A673 (cell line): ENCODE results near the gene PXN.

ENCODE experiments used
- EZH2 ChIP-seq: fragments of 200-600 bp; sonication (generic); IDR thresholded peaks from 2 replicates; pipeline ENCODE4 v1.6.1; 2017; ENCODE audit warnings: borderline replicate concordance, low read depth, mild to moderate bottlenecking, mixed read lengths, antibody characterized with exemption, low read length; ENCODE audit not compliant: poor library complexity, severe bottlenecking
- TF ChIP-seq, protein P1 (sequence below): fragments of 300-800, 200-600 bp; sonication (generic); conservative IDR thresholded peaks from 2 replicates; pipeline ENCODE4 v1.5.1; 2017; ENCODE audit warnings: low read depth, mild to moderate bottlenecking, antibody characterized with exemption, low read length, moderate library complexity, mixed read lengths

DNA sequence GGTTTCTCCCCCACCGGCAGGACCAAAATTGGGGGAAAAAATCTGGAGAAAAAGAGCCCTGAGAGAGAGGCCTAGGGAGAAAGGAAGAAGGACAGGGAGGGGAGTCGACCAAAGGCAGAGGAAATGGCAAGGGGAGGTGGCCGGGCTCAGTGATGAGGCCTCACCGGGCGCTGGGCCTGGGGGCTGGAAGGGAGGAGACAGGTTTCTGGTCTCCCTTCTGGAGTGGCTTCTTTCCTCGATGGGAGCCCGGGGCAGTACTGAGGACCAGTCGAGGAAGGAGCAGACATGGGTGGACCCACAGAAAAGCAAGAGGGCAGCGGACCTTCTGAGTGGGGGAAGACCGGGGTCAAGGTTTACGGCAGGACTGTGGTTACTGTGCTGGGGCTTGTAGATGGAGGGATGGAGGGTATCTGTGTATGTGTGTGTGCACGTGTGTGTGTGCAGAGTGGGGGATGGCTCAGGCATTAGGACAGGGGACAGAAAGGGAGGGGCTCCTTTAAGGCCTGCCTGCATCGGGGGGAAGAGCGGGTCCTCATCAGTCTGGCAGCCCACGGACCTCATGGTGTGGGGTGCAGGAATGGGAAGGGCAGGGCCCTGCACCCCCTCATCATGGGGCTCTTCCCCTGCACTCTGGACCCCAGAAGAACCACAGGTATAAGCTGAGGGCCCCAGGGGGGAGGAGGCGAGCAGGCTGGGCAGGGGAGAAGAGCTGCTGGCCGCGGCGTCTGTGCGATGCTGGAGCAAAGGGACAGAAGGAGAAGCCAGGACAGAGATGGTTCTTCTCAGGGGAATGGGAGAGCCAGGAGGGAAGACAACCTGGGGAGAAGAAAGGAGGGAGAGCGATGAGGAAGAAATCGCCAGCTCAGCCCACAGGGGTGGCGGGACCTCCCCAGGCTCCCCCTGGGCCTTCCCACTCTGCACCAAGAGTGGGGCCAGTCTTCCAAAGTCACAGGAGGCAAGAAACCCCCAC, 49.5 kb downstream of the PXN start:
- TF ChIP-seq, protein P1, sequence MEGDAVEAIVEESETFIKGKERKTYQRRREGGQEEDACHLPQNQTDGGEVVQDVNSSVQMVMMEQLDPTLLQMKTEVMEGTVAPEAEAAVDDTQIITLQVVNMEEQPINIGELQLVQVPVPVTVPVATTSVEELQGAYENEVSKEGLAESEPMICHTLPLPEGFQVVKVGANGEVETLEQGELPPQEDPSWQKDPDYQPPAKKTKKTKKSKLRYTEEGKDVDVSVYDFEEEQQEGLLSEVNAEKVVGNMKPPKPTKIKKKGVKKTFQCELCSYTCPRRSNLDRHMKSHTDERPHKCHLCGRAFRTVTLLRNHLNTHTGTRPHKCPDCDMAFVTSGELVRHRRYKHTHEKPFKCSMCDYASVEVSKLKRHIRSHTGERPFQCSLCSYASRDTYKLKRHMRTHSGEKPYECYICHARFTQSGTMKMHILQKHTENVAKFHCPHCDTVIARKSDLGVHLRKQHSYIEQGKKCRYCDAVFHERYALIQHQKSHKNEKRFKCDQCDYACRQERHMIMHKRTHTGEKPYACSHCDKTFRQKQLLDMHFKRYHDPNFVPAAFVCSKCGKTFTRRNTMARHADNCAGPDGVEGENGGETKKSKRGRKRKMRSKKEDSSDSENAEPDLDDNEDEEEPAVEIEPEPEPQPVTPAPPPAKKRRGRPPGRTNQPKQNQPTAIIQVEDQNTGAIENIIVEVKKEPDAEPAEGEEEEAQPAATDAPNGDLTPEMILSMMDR, result no peak
- no peak for TF ChIP-seq EZH2
